Natural killer cell (primary cell): Measurements from ENCODE around the gene MAP6D1. TPM values are rescaled to one million over a fixed set of nuclear protein-coding genes. Genes with fewer than 3 reads are reported as not detected.

ENCODE experiments used
- ATAC-seq, 3 donors: fragments of 150-1000 bp in 2 of 3; fragments of 200-7000 bp in 1 of 3; cut with Tn5 transposase; 1 replicate in 1 of 3; 2 replicates in 2 of 3; pipeline ENCODE4 v1.10.0; 2021; ENCODE audit warnings: mild to moderate bottlenecking in 2 of 3, moderate library complexity in 2 of 3
- DNase-seq, 2 donors: peaks; one replicate each; pipeline versions ENCODE4 v3.0.0 to v3.0.0-alpha.2; 2013 to 2021; ENCODE audit warnings: mixed read lengths in 1 of 2
- H3K27ac ChIP-seq: one replicate; pipeline ENCODE4 v1.5.1; 2013; ENCODE audit warnings: mild to moderate bottlenecking, low read length
- H3K27me3 ChIP-seq: one replicate; pipeline ENCODE4 v1.6.1; 2013; ENCODE audit warnings: low read length; ENCODE audit not compliant: control insufficient read depth, insufficient read depth
- H3K36me3 ChIP-seq: one replicate; pipeline ENCODE4 v1.6.1; 2013; ENCODE audit warnings: low read length; ENCODE audit not compliant: control insufficient read depth, insufficient read depth
- H3K4me1 ChIP-seq: one replicate; pipeline ENCODE4 v1.6.1; 2013; ENCODE audit warnings: low read length; ENCODE audit not compliant: control insufficient read depth, insufficient read depth
- H3K4me3 ChIP-seq: one replicate; pipeline ENCODE4 v1.5.1; 2013; ENCODE audit warnings: low read length
- H3K9me3 ChIP-seq: one replicate; pipeline ENCODE4 v1.6.1; 2013; ENCODE audit warnings: low read length; ENCODE audit not compliant: control insufficient read depth, insufficient read depth
- H3K27ac Mint-ChIP-seq, 2 donors: one replicate each; pipeline ENCODE4 v1.8.0; 2022; ENCODE audit warnings: mild to moderate bottlenecking in 2 of 2, mixed read lengths in 2 of 2, moderate library complexity in 1 of 2
- H3K27me3 Mint-ChIP-seq, 2 donors: one replicate each; pipeline ENCODE4 v1.8.0; 2022; ENCODE audit warnings: low read depth in 2 of 2, mixed read lengths in 2 of 2
- H3K36me3 Mint-ChIP-seq: one replicate; pipeline ENCODE4 v1.8.0; 2022; ENCODE audit warnings: mixed read lengths
- H3K4me1 Mint-ChIP-seq, 2 donors: one replicate each; pipeline ENCODE4 v1.8.0; 2022; ENCODE audit warnings: mixed read lengths in 2 of 2
- H3K4me3 Mint-ChIP-seq: one replicate; pipeline ENCODE4 v1.8.0; 2022; ENCODE audit warnings: mild to moderate bottlenecking, moderate library complexity, mixed read lengths
- H3K9me3 Mint-ChIP-seq, 2 donors: one replicate each; pipeline ENCODE4 v1.8.0; 2022; ENCODE audit warnings: mixed read lengths in 2 of 2
- WGBS: methylation state at CpG from one replicate; pipeline ENCODE4 v1.1.7; 2013; ENCODE audit warnings: missing lambda C conversion rate; ENCODE audit not compliant: insufficient coverage; 5-methylcytosine and 5-hydroxymethylcytosine counted together
- intact Hi-C: fragments of 100-400 bp; cut with micrococcal nuclease; formaldehyde crosslinking; loops from one replicate; pipeline ENCODE4 v1.14.2; 2022
- total RNA-seq, 4 donors: library from RNA; stranded (reverse); fragments of 120-200 nt in 1 of 4; gene quantifications; one replicate each; pipeline versions ENCODE4 v1.2.3 to v1.2.4, GENCODE V29; 2013 to 2022
- TF ChIP-seq, protein P1 (sequence below): fragments of 200-600 bp; IDR thresholded peaks from one replicate; pipeline ENCODE4 v1.8.0; 2022; ENCODE audit warnings: antibody characterized with exemption

MAP6D1 gene
- total RNA-seq, 3 donors from 2014 or later (not counting 1 experiment from before 2014, with no cell fraction given) = 0.70 to 2.4 TPM; not detected in 1

DNA sequence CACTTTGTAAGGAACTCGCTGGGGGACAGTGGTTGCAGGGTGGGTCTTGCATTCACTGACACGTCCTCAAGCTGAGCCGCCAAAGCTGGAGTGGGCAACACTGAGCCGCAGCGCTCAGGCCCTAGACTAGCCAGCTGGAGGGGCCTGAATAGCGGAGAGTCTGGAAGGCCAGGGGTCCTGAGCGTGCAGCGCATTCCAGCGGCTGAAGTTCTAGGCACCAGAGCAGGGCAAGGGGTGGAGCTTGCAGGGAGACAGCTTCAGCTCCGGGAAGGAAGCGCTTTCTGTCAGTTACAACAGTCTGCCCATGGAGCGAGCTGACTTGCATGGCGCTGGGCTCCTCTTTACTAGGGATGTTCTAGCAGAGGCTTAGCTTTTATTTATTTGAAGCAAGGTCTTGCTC, 2.7 kb downstream of the MAP6D1 start:
- H3K4me1 ChIP-seq = peaks cover 8% of the 10 kb centered on the region
- WGBS = 96% methylated on average over 13 of the region's 13 CpGs
- DNase-seq (no peak), ATAC-seq (no peak)
- no peaks in the 10 kb centered on the region for H3K9me3 ChIP-seq
- H3K4me3 Mint-ChIP-seq = no peak overlapping the region
- TF ChIP-seq, protein P1, sequence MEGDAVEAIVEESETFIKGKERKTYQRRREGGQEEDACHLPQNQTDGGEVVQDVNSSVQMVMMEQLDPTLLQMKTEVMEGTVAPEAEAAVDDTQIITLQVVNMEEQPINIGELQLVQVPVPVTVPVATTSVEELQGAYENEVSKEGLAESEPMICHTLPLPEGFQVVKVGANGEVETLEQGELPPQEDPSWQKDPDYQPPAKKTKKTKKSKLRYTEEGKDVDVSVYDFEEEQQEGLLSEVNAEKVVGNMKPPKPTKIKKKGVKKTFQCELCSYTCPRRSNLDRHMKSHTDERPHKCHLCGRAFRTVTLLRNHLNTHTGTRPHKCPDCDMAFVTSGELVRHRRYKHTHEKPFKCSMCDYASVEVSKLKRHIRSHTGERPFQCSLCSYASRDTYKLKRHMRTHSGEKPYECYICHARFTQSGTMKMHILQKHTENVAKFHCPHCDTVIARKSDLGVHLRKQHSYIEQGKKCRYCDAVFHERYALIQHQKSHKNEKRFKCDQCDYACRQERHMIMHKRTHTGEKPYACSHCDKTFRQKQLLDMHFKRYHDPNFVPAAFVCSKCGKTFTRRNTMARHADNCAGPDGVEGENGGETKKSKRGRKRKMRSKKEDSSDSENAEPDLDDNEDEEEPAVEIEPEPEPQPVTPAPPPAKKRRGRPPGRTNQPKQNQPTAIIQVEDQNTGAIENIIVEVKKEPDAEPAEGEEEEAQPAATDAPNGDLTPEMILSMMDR = no peak
- H3K27ac Mint-ChIP-seq = no peak overlapping the region
- H3K4me1 Mint-ChIP-seq = peaks cover 11 to 16% of the 10 kb centered on the region in 2 donors
- no peaks in the 10 kb centered on the region for H3K36me3 ChIP-seq
- H3K27me3 Mint-ChIP-seq = no peaks in the 10 kb centered on the region
- H3K4me3 ChIP-seq = no peak overlapping the region
- H3K9me3 Mint-ChIP-seq = no peaks in the 10 kb centered on the region
- no peak overlapping the region for H3K27ac ChIP-seq
- H3K27me3 ChIP-seq = no peaks in the 10 kb centered on the region
- H3K36me3 Mint-ChIP-seq = no peaks in the 10 kb centered on the region
- intact Hi-C loops = no loop called here

DNA sequence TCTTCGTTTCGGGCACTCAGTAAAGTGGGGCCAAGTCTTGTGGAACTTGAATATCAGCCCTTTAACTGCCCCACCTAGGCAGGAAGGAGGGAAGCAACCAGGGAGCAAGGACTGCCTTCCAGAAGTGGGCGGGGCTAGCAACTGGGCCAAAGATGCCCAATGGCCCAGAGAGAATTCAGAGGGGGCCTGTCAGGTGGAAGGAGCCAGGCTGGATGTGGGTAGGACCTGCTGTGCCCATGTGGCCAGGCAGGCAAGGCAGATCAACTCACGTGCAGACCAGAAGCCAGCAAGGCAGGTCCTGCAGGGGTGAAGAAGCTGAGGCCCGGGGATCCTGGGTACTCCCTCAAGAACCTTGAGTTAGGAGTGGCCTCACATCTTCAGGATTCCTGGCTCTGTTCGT, 5.5 kb downstream of the MAP6D1 start:
- H3K4me1 ChIP-seq = peaks cover 19% of the 10 kb centered on the region
- no peaks in the 10 kb centered on the region for H3K9me3 ChIP-seq
- WGBS = 89% methylated on average over 6 of the region's 6 CpGs
- no peak overlapping the region for H3K27ac Mint-ChIP-seq
- H3K27ac ChIP-seq = no peak overlapping the region
- peaks cover 11 to 16% of the 10 kb centered on the region in 2 donors for H3K4me1 Mint-ChIP-seq
- DNase-seq (no peak), ATAC-seq (no peak)
- TF ChIP-seq, protein P1 = no peak
- no peaks in the 10 kb centered on the region for H3K36me3 Mint-ChIP-seq
- H3K36me3 ChIP-seq = no peaks in the 10 kb centered on the region
- intact Hi-C loops = no loop called here
- H3K27me3 Mint-ChIP-seq = no peaks in the 10 kb centered on the region
- no peaks in the 10 kb centered on the region for H3K9me3 Mint-ChIP-seq
- no peak overlapping the region for H3K4me3 Mint-ChIP-seq
- no peaks in the 10 kb centered on the region for H3K27me3 ChIP-seq
- H3K4me3 ChIP-seq = no peak overlapping the region

DNA sequence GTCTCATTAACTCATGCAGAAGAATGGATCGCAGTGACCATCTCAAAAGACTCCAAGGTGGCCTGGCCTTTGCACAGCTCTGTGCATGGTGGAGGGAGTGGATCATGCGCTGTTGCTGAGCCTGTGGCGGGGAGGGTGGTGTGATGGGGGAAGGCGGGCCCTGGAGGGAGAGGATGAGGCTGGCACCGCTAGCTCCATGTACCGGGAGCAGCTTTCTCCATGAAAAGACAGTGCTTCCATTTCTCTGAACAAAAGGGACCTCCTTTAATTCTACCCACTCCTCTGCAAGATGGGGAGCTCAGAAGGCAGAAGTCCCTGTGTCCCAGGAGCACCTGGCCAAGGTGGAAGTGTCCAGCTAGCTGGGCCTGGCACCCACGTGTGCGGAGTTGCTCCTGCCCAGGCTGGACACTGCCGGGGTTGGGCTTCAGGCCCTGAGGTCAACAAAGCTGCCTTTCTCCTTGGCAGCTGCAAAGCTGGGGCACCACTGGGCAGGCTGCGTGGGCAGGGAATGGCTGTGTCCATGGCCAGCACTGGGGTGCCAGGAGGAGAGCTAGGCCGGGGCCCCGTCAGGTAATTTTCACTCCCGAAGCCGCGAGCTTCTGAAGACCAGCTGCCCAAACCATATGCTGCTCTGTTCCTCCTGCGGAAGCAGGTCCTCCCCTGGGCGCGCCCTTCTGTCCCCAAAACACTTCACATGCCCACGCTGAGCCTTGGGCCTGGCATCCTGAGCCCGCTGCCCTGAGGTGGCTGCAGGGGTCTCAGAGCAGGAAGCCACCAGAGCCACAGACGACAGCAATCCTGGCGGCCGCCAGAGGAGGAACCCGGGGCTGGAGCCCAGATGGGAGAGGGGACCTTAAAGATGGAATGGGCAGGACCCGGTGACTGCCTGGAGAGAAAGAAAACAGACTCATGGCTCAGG, 6.4 kb downstream of the MAP6D1 start:
- Histone ChIP-seq H3K36me3 (no peaks in the 10 kb centered on the region), H3K9me3 (no peaks in the 10 kb centered on the region), H3K27me3 (no peaks in the 10 kb centered on the region), H3K4me3 (no peak overlapping the region), H3K27ac (no peak overlapping the region), H3K4me1 (peaks cover 14% of the 10 kb centered on the region)
- Mint-ChIP-seq H3K36me3 (no peaks in the 10 kb centered on the region), H3K4me3 (no peak overlapping the region), H3K4me1 (peaks cover 2 to 13% of the 10 kb centered on the region in 2 donors), H3K27ac (no peak overlapping the region), H3K9me3 (no peaks in the 10 kb centered on the region), H3K27me3 (no peaks in the 10 kb centered on the region)
- DNase-seq = no peak
- TF ChIP-seq, protein P1 = no peak
- WGBS = 95% methylated on average over 23 of the region's 25 CpGs
- no peak for ATAC-seq
- intact Hi-C loops = no loop called here
